Neuronal stem cell (in vitro differentiated cells): ENCODE measurements around the gene NRXN3.

ENCODE experiments used
- DNase-seq: peaks from one replicate; pipeline ENCODE4 v3.0.0-alpha.2; 2013; ENCODE audit warnings: low spot score
- H2AFZ ChIP-seq: one replicate; pipeline ENCODE4 v1.6.1; 2013; ENCODE audit warnings: mild to moderate bottlenecking, low read length, inconsistent platforms
- H2AK5ac ChIP-seq: 2 replicates; pipeline ENCODE4 v1.6.1; 2013; ENCODE audit warnings: low read depth, mild to moderate bottlenecking, inconsistent platforms, low read length, moderate library complexity, mixed read lengths
- H2BK120ac ChIP-seq: 2 replicates; pipeline ENCODE4 v1.6.1; 2013; ENCODE audit warnings: low read depth, mild to moderate bottlenecking, inconsistent platforms, low read length, moderate library complexity, mixed read lengths
- H2BK12ac ChIP-seq: one replicate; pipeline ENCODE4 v1.6.1; 2013; ENCODE audit warnings: low read length, inconsistent platforms
- H2BK15ac ChIP-seq: 2 replicates; pipeline ENCODE4 v1.6.1; 2013; ENCODE audit warnings: mild to moderate bottlenecking, low read length, inconsistent platforms, mixed read lengths
- H2BK5ac ChIP-seq: one replicate; pipeline ENCODE4 v1.6.1; 2013; ENCODE audit warnings: inconsistent platforms, mild to moderate bottlenecking, low read length, moderate library complexity
- H3K14ac ChIP-seq: one replicate; pipeline ENCODE4 v1.6.1; 2013; ENCODE audit warnings: low read length, inconsistent platforms
- H3K18ac ChIP-seq: 2 replicates; pipeline ENCODE4 v1.6.1; 2013; ENCODE audit warnings: low read length, inconsistent platforms
- H3K23ac ChIP-seq: 2 replicates; pipeline ENCODE4 v1.6.1; 2013; ENCODE audit warnings: low read depth, mild to moderate bottlenecking, mixed read lengths, low read length, inconsistent platforms; ENCODE audit not compliant: poor library complexity
- H3K27ac ChIP-seq: replicated peaks from 3 replicates; pipeline ENCODE4 v1.5.1; 2013; ENCODE audit warnings: low read length, inconsistent platforms
- H3K27me3 ChIP-seq, 3 experiments: 2 replicates each; pipeline ENCODE4 v1.6.1; 2013; ENCODE audit warnings: low read length in 3 of 3, mild to moderate bottlenecking in 2 of 3, inconsistent platforms in 1 of 3, low read depth in 1 of 3, mixed read lengths in 1 of 3, moderate library complexity in 1 of 3; ENCODE audit not compliant: control insufficient read depth in 3 of 3, insufficient read depth in 3 of 3
- H3K36me3 ChIP-seq, 2 donors: replicated peaks in 1 of 2; 2 replicates each; pipeline ENCODE4 v1.6.1; 2013; ENCODE audit warnings: low read length in 2 of 2; ENCODE audit not compliant: control insufficient read depth in 2 of 2, insufficient read depth in 2 of 2
- H3K4ac ChIP-seq: 2 replicates; pipeline ENCODE4 v1.6.1; 2013; ENCODE audit warnings: inconsistent platforms, mild to moderate bottlenecking, low read length, moderate library complexity
- H3K4me1 ChIP-seq, 2 donors: 1 replicate in 1 of 2; 2 replicates in 1 of 2; pipeline ENCODE4 v1.6.1; 2013; ENCODE audit warnings: low read length in 2 of 2, low read depth in 1 of 2; ENCODE audit not compliant: control insufficient read depth in 2 of 2, insufficient read depth in 1 of 2
- H3K4me2 ChIP-seq: one replicate; pipeline ENCODE4 v1.6.1; 2013; ENCODE audit warnings: mild to moderate bottlenecking, low read length, inconsistent platforms; ENCODE audit not compliant: insufficient read depth, poor library complexity, severe bottlenecking
- H3K4me3 ChIP-seq, 2 donors: 2 replicates each; pipeline ENCODE4 v1.5.1; 2013; ENCODE audit warnings: low read length in 2 of 2, mild to moderate bottlenecking in 2 of 2, inconsistent platforms in 1 of 2, moderate library complexity in 1 of 2
- H3K79me1 ChIP-seq: one replicate; pipeline ENCODE4 v1.6.1; 2013; ENCODE audit warnings: low read depth, mild to moderate bottlenecking, inconsistent platforms, low read length, moderate library complexity
- H3K9ac ChIP-seq: one replicate; pipeline ENCODE4 v1.6.1; 2013; ENCODE audit warnings: mild to moderate bottlenecking, low read depth, low read length, inconsistent platforms; ENCODE audit not compliant: poor library complexity
- H3K9me3 ChIP-seq, 2 donors: replicated peaks in 1 of 2; 2 replicates each; pipeline versions ENCODE3 to v1.6.1; 2013; ENCODE audit warnings: low read length in 2 of 2, mild to moderate bottlenecking in 2 of 2, inconsistent platforms in 1 of 2, low read depth in 1 of 2, mixed read lengths in 1 of 2, moderate library complexity in 1 of 2; ENCODE audit not compliant: control insufficient read depth in 2 of 2, insufficient read depth in 1 of 2
- H4K8ac ChIP-seq: one replicate; pipeline ENCODE4 v1.6.1; 2013; ENCODE audit warnings: low read depth, mild to moderate bottlenecking, inconsistent platforms, low read length, moderate library complexity
- H4K91ac ChIP-seq: one replicate; pipeline ENCODE4 v1.6.1; 2013; ENCODE audit warnings: low read length, low read depth, mild to moderate bottlenecking, inconsistent platforms; ENCODE audit not compliant: poor library complexity
- WGBS, 2 donors: extraction: QIAGEN DNeasy Blood & Tissue Kit; methylation state at CpG; one replicate each; pipeline ENCODE4 v1.1.7; 2013; ENCODE audit warnings: missing lambda C conversion rate in 2 of 2, mixed read lengths in 1 of 2; ENCODE audit not compliant: insufficient read length in 2 of 2, insufficient replicate concordance in 1 of 2; ENCODE audit errors: extremely low coverage in 2 of 2; 5-methylcytosine and 5-hydroxymethylcytosine counted together

NRXN3 gene

DNA sequence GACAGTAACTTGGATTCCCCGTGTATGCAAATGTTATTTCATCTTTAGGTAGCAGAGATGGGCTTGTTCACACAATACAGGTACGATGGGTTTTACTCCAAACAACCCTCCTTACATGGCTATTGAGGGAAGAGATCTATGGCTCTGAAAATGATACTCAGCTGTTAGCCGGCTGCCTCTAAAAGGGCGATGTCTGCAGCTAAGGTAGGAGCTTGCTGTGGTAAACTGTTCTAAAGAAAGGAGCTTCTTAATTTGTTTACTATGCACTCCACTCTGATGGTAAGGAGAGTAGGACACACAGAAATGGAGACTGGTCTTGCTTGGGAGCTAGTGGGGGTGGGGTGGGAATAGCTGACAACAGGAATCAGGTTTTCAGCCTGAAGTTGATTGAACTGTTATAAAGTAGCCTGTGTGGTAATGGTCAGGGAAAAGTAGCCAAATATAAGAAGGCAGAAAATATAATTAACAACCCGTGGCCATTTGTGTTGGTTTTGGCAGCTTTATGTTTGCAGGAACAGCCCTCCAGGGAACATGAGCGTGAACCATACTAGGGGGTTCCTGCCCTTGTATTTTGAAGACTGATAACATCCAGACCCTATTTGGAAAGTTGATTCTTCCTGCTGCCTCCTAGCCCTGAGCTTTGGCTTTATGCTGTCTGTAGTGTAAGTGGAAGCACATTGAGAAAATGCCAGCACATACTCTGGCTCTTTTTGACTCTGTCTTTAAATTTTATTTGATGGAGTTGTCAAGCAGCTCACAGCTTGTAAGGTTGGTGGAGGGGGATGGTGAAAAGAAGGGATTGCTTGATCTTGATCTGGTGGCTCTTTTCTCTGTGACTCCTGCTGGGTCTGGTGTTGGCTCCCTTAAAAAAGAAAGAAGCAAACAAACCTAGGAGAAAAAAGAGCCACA is 1111.3 kb downstream of the NRXN3 start:
- H4K8ac ChIP-seq = no peak overlapping the region
- no peaks in the 10 kb centered on the region for H3K36me3 ChIP-seq
- no peak overlapping the region for H2AK5ac ChIP-seq
- no peaks in the 10 kb centered on the region for H3K9me3 ChIP-seq
- H3K4ac ChIP-seq = no peak overlapping the region
- no peak for DNase-seq
- no peak overlapping the region for H3K4me3 ChIP-seq
- no CpG with 5 or more reads among the region's 6 CpGs for WGBS, 2 donors
- H3K23ac ChIP-seq = no peak overlapping the region
- H3K18ac ChIP-seq = no peak overlapping the region
- no peak overlapping the region for H2BK12ac ChIP-seq
- H4K91ac ChIP-seq = no peak overlapping the region
- H2BK120ac ChIP-seq = no peak overlapping the region
- peaks cover 0 to 42% (median 30%) of the 10 kb centered on the region in 3 experiments for H3K27me3 ChIP-seq
- H3K4me2 ChIP-seq = peak overlapping the region; percentile 28
- H3K27ac ChIP-seq = no peak overlapping the region
- no peak overlapping the region for H3K9ac ChIP-seq
- H3K79me1 ChIP-seq = peaks cover 2% of the 10 kb centered on the region
- H2BK15ac ChIP-seq = no peak overlapping the region
- H3K14ac ChIP-seq = no peak overlapping the region
- no peak overlapping the region for H2BK5ac ChIP-seq
- H2AFZ ChIP-seq = no peak overlapping the region
- H3K4me1 ChIP-seq = peaks cover 22 to 27% of the 10 kb centered on the region in 2 donors

- H3K27ac ChIP-seq = no peak overlapping the region
- no peak overlapping the region for H4K91ac ChIP-seq
- H2BK5ac ChIP-seq = no peak overlapping the region
- H2AK5ac ChIP-seq = no peak overlapping the region
- no peak overlapping the region for H2BK12ac ChIP-seq
- H3K4me1 ChIP-seq = peaks cover 19 to 22% of the 10 kb centered on the region in 2 donors
- H3K79me1 ChIP-seq = peaks cover 2% of the 10 kb centered on the region
- DNase-seq = no peak
- peaks cover 0 to 19% (median 18%) of the 10 kb centered on the region in 3 experiments for H3K27me3 ChIP-seq
- no peak overlapping the region for H3K18ac ChIP-seq
- no peak overlapping the region for H2AFZ ChIP-seq
- H3K14ac ChIP-seq = no peak overlapping the region
- H4K8ac ChIP-seq = no peak overlapping the region
- no peak overlapping the region for H2BK15ac ChIP-seq
- H2BK120ac ChIP-seq = no peak overlapping the region
- H3K4ac ChIP-seq = no peak overlapping the region
- no peaks in the 10 kb centered on the region for H3K36me3 ChIP-seq
- no peak overlapping the region for H3K4me3 ChIP-seq
- H3K4me2 ChIP-seq = no peak overlapping the region
- no peaks in the 10 kb centered on the region for H3K9me3 ChIP-seq
- no CpG with 5 or more reads among the region's 1 CpG for WGBS, 2 donors
- H3K23ac ChIP-seq = no peak overlapping the region
- H3K9ac ChIP-seq = no peak overlapping the region
Measured at GRCh38 chr14:79284621-79285020, 1114.4 kb downstream of the NRXN3 start.

- H3K27ac ChIP-seq = no peak overlapping the region
- H2AK5ac ChIP-seq = no peak overlapping the region
- no peaks in the 10 kb centered on the region for H3K36me3 ChIP-seq
- H2BK12ac ChIP-seq = no peak overlapping the region
- H3K79me1 ChIP-seq = no peaks in the 10 kb centered on the region
- H2BK120ac ChIP-seq = no peak overlapping the region
- H3K27me3 ChIP-seq = peaks cover 0 to 13% (median 11%) of the 10 kb centered on the region in 3 experiments
- no peaks in the 10 kb centered on the region for H3K9me3 ChIP-seq
- H3K23ac ChIP-seq = no peak overlapping the region
- H3K14ac ChIP-seq = no peak overlapping the region
- H3K9ac ChIP-seq = no peak overlapping the region
- no peak overlapping the region for H3K18ac ChIP-seq
- no peak overlapping the region for H3K4ac ChIP-seq
- H3K4me2 ChIP-seq = no peak overlapping the region
- H2BK5ac ChIP-seq = no peak overlapping the region
- no peak overlapping the region for H4K91ac ChIP-seq
- H4K8ac ChIP-seq = no peak overlapping the region
- no peak overlapping the region for H2BK15ac ChIP-seq
- DNase-seq = no peak
- H3K4me1 ChIP-seq = peaks cover 16% of the 10 kb centered on the region in 2 donors
- H3K4me3 ChIP-seq = no peak overlapping the region
- no peak overlapping the region for H2AFZ ChIP-seq
Measured at GRCh38 chr14:79285263-79285662, 1115.1 kb downstream of the NRXN3 start.

- no peaks in the 10 kb centered on the region for H3K79me1 ChIP-seq
- H4K91ac ChIP-seq = no peak overlapping the region
- H3K23ac ChIP-seq = no peak overlapping the region
- H3K9ac ChIP-seq = no peak overlapping the region
- no peak overlapping the region for H2BK5ac ChIP-seq
- H2AK5ac ChIP-seq = no peak overlapping the region
- no peak overlapping the region for H3K18ac ChIP-seq
- no peak overlapping the region for H3K4me2 ChIP-seq
- H3K36me3 ChIP-seq = no peaks in the 10 kb centered on the region
- no peak overlapping the region for H2AFZ ChIP-seq
- H4K8ac ChIP-seq = no peak overlapping the region
- H3K9me3 ChIP-seq = no peaks in the 10 kb centered on the region
- no peak overlapping the region for H3K27ac ChIP-seq
- DNase-seq = no peak
- peaks cover 2 to 3% of the 10 kb centered on the region in 2 donors for H3K4me1 ChIP-seq
- H3K14ac ChIP-seq = no peak overlapping the region
- no peak overlapping the region for H2BK120ac ChIP-seq
- H3K4ac ChIP-seq = no peak overlapping the region
- no CpG with 5 or more reads among the region's 1 CpG for WGBS, 2 donors
- no peak overlapping the region for H3K4me3 ChIP-seq
- no peak overlapping the region for H2BK15ac ChIP-seq
- peaks cover 0 to 2% (median 0%) of the 10 kb centered on the region in 3 experiments for H3K27me3 ChIP-seq
- H2BK12ac ChIP-seq = no peak overlapping the region
Measured at GRCh38 chr14:79287976-79288375, 1117.8 kb downstream of the NRXN3 start.
